H1 (cell line): ENCODE measurements around the gene KRT24. TPM values are rescaled to one million over a fixed set of nuclear protein-coding genes. Genes with fewer than 3 reads are reported as not detected.

Source experiments
- CHD2 ChIP-seq: IDR thresholded peaks from 2 replicates; pipeline ENCODE4 v1.6.1; 2012; ENCODE audit warnings: low read length, improper control_type of control experiment
- CREB1 ChIP-seq: IDR thresholded peaks from 2 replicates; pipeline ENCODE4 v1.6.1; 2012; ENCODE audit warnings: inconsistent platforms
- GTF2F1 ChIP-seq: IDR thresholded peaks from 2 replicates; pipeline ENCODE4 v1.6.1; 2012; ENCODE audit warnings: low read depth, low read length, improper control_type of control experiment, borderline replicate concordance
- HDAC6 ChIP-seq: IDR thresholded peaks from one replicate; pipeline ENCODE4 v1.7.1; 2012; ENCODE audit warnings: low read depth, mild to moderate bottlenecking, inconsistent platforms, low read length, moderate library complexity
- MAFK ChIP-seq: IDR thresholded peaks from 2 replicates; pipeline ENCODE4 v1.6.1; 2012; ENCODE audit warnings: low read depth, mild to moderate bottlenecking, improper control_type of control experiment, low read length
- TAF7 ChIP-seq: optimal IDR thresholded peaks from 2 replicates; pipeline ENCODE3; 2011; ENCODE audit warnings: low read depth, mild to moderate bottlenecking, inconsistent platforms, low read length, moderate library complexity, borderline replicate concordance
- polyA plus RNA-seq, 7 experiments: library from polyadenylated mRNA; depleted of rRNA in 3 of 7; stranded (reverse) in 5 of 7; unstranded in 2 of 7; fragments of >200 nt in 5 of 7; fragments of 200-250 nt in 2 of 7; gene quantifications; 1 replicate in 5 of 7; 2 replicates in 1 of 7; 4 replicates in 1 of 7; pipeline versions ENCODE4 v1.2.1 to v1.2.3, GENCODE V29; 2011 to 2013; ENCODE audit warnings: missing spikeins in 2 of 7, mixed read lengths in 2 of 7
- total RNA-seq: library from RNA; stranded (reverse); fragmentation: NEBNext Ultra II Directional; extraction: Animal tissue kit (Norgen Biotek cat#: 25700); gene quantifications from 2 replicates; pipeline ENCODE4 v1.2.1, GENCODE V29; 2021
- TF ChIP-seq, protein P1 (sequence below): fragments of 300-600 bp; sonication (generic); IDR thresholded peaks from 2 replicates; pipeline ENCODE4 v1.7.1; 2012; ENCODE audit warnings: low read length, moderate library complexity, mild to moderate bottlenecking, inconsistent platforms; ENCODE audit not compliant: insufficient replicate concordance
- TF ChIP-seq, protein P2 (sequence below): IDR thresholded peaks from 2 replicates; pipeline ENCODE4 v1.6.1; 2011; ENCODE audit warnings: low read length, improper control_type of control experiment
- TF ChIP-seq, protein P3 (sequence below): IDR thresholded peaks from 2 replicates; pipeline ENCODE4 v1.6.1; 2012; ENCODE audit warnings: low read length, inconsistent platforms

KRT24 gene
- total and polyA plus RNA-seq, 2 of the 8 experiments (the other 6 are each of a cell fraction or from before 2014, with no cell fraction given) = not detected

DNA sequence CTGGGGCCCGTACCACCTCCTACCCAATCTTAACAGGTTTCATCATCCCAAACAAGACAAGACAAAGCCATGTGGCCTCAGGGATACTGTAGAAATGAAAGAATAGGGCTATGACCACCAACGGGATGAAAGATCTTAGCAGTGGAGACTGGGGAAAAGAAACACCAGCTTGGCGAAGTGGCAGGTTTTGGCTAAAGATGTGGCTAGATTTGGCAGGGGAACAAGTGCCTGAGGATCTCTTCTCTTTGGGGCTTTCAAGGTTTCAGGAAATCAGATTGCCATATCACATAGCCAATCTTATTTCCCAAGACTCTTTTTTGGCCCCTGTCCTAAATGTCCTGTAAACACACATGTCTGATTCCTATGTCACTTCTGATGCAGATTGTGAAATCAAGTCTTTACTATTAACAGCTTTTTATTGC lies 6.9 kb downstream of the KRT24 start (continued):
- TF ChIP-seq, protein P1, sequence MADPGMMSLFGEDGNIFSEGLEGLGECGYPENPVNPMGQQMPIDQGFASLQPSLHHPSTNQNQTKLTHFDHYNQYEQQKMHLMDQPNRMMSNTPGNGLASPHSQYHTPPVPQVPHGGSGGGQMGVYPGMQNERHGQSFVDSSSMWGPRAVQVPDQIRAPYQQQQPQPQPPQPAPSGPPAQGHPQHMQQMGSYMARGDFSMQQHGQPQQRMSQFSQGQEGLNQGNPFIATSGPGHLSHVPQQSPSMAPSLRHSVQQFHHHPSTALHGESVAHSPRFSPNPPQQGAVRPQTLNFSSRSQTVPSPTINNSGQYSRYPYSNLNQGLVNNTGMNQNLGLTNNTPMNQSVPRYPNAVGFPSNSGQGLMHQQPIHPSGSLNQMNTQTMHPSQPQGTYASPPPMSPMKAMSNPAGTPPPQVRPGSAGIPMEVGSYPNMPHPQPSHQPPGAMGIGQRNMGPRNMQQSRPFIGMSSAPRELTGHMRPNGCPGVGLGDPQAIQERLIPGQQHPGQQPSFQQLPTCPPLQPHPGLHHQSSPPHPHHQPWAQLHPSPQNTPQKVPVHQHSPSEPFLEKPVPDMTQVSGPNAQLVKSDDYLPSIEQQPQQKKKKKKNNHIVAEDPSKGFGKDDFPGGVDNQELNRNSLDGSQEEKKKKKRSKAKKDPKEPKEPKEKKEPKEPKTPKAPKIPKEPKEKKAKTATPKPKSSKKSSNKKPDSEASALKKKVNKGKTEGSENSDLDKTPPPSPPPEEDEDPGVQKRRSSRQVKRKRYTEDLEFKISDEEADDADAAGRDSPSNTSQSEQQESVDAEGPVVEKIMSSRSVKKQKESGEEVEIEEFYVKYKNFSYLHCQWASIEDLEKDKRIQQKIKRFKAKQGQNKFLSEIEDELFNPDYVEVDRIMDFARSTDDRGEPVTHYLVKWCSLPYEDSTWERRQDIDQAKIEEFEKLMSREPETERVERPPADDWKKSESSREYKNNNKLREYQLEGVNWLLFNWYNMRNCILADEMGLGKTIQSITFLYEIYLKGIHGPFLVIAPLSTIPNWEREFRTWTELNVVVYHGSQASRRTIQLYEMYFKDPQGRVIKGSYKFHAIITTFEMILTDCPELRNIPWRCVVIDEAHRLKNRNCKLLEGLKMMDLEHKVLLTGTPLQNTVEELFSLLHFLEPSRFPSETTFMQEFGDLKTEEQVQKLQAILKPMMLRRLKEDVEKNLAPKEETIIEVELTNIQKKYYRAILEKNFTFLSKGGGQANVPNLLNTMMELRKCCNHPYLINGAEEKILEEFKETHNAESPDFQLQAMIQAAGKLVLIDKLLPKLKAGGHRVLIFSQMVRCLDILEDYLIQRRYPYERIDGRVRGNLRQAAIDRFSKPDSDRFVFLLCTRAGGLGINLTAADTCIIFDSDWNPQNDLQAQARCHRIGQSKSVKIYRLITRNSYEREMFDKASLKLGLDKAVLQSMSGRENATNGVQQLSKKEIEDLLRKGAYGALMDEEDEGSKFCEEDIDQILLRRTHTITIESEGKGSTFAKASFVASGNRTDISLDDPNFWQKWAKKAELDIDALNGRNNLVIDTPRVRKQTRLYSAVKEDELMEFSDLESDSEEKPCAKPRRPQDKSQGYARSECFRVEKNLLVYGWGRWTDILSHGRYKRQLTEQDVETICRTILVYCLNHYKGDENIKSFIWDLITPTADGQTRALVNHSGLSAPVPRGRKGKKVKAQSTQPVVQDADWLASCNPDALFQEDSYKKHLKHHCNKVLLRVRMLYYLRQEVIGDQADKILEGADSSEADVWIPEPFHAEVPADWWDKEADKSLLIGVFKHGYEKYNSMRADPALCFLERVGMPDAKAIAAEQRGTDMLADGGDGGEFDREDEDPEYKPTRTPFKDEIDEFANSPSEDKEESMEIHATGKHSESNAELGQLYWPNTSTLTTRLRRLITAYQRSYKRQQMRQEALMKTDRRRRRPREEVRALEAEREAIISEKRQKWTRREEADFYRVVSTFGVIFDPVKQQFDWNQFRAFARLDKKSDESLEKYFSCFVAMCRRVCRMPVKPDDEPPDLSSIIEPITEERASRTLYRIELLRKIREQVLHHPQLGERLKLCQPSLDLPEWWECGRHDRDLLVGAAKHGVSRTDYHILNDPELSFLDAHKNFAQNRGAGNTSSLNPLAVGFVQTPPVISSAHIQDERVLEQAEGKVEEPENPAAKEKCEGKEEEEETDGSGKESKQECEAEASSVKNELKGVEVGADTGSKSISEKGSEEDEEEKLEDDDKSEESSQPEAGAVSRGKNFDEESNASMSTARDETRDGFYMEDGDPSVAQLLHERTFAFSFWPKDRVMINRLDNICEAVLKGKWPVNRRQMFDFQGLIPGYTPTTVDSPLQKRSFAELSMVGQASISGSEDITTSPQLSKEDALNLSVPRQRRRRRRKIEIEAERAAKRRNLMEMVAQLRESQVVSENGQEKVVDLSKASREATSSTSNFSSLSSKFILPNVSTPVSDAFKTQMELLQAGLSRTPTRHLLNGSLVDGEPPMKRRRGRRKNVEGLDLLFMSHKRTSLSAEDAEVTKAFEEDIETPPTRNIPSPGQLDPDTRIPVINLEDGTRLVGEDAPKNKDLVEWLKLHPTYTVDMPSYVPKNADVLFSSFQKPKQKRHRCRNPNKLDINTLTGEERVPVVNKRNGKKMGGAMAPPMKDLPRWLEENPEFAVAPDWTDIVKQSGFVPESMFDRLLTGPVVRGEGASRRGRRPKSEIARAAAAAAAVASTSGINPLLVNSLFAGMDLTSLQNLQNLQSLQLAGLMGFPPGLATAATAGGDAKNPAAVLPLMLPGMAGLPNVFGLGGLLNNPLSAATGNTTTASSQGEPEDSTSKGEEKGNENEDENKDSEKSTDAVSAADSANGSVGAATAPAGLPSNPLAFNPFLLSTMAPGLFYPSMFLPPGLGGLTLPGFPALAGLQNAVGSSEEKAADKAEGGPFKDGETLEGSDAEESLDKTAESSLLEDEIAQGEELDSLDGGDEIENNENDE = no peak
- no peak for TF ChIP-seq CHD2
- no peak for TF ChIP-seq HDAC6
- no peak for TF ChIP-seq CREB1
- TF ChIP-seq, protein P2, sequence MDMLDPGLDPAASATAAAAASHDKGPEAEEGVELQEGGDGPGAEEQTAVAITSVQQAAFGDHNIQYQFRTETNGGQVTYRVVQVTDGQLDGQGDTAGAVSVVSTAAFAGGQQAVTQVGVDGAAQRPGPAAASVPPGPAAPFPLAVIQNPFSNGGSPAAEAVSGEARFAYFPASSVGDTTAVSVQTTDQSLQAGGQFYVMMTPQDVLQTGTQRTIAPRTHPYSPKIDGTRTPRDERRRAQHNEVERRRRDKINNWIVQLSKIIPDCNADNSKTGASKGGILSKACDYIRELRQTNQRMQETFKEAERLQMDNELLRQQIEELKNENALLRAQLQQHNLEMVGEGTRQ = no peak
- no peak for TF ChIP-seq GTF2F1
- no peak for TF ChIP-seq MAFK
- no peak for TF ChIP-seq TAF7
- TF ChIP-seq, protein P3, sequence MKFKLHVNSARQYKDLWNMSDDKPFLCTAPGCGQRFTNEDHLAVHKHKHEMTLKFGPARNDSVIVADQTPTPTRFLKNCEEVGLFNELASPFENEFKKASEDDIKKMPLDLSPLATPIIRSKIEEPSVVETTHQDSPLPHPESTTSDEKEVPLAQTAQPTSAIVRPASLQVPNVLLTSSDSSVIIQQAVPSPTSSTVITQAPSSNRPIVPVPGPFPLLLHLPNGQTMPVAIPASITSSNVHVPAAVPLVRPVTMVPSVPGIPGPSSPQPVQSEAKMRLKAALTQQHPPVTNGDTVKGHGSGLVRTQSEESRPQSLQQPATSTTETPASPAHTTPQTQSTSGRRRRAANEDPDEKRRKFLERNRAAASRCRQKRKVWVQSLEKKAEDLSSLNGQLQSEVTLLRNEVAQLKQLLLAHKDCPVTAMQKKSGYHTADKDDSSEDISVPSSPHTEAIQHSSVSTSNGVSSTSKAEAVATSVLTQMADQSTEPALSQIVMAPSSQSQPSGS = no peak
